Lung microvascular endothelial cell (primary cell): ENCODE results near the gene RIBC2. TPM values are rescaled to one million over a fixed set of nuclear protein-coding genes. Genes with fewer than 3 reads are reported as not detected.
"Not testable (repeated sequence)": the region's sequence is repeated elsewhere in the genome, so short reads cannot be mapped to it uniquely, and the experiment has no call there.

ENCODE experiments used
- DNase-seq, 2 donors: peaks; one replicate each; pipeline versions ENCODE4 v3.0.0 to v3.0.0-alpha.2; 2010; ENCODE audit warnings: low read depth in 2 of 2
- total RNA-seq: library from RNA; depleted of rRNA; stranded (reverse); fragments of >200 nt; gene quantifications from 2 replicates; pipeline ENCODE4 v1.2.1, GENCODE V29; 2014

Gene RIBC2
- 0.20 and 0.22 TPM in 2 replicates for total RNA-seq

GRCh38 chr22:45413368-45414211, at the start of gene RIBC2, which contains the start of gene SMC1B:
Gene RIBC2 (plus strand): TSS chr22:45413693. CDS start chr22:45413887, 194 bp downstream.
Gene SMC1B (minus strand): TSS chr22:45413599. CDS start chr22:45413567, 32 bp downstream.
- peak; percentile 61 to 85 for DNase-seq

GRCh38 chr22:45366713-45367112, 46.8 kb upstream of the RIBC2 start:
- DNase-seq, result no peak

- DNase-seq, result not testable (repeated sequence)
These were observed 39.9 kb upstream of the RIBC2 start for GRCh38 chr22:45373592-45373991.

- no peak for DNase-seq
These were observed 37.5 kb upstream of the RIBC2 start for GRCh38 chr22:45376009-45376408.

GRCh38 chr22:45376703-45377102, 36.8 kb upstream of the RIBC2 start:
- no peak for DNase-seq

- DNase-seq, result no peak
These were observed 32.1 kb upstream of the RIBC2 start for GRCh38 chr22:45381348-45381747.

GRCh38 chr22:45389546-45389945, 23.9 kb upstream of the RIBC2 start:
- DNase-seq, result no peak

GRCh38 chr22:45397806-45398205, 15.7 kb upstream of the RIBC2 start:
- no peak for DNase-seq

- no peak for DNase-seq
These were observed 15.3 kb upstream of the RIBC2 start for GRCh38 chr22:45398214-45398613.

- no peak for DNase-seq
These were observed 13.6 kb upstream of the RIBC2 start for GRCh38 chr22:45399712-45400445.

- DNase-seq, result no peak
These were observed 11.0 kb upstream of the RIBC2 start for GRCh38 chr22:45402466-45402985.

GRCh38 chr22:45407793-45408192, 5.7 kb upstream of the RIBC2 start:
- DNase-seq, result no peak

- DNase-seq, result no peak
These were observed 503 bp upstream of the RIBC2 start for GRCh38 chr22:45413013-45413367.

- no peak for DNase-seq
These were observed 4.7 kb downstream of the RIBC2 start for GRCh38 chr22:45418056-45418769.

- no peak for DNase-seq
These were observed 5.3 kb downstream of the RIBC2 start for GRCh38 chr22:45418770-45419138.

GRCh38 chr22:45420011-45420410, 6.5 kb downstream of the RIBC2 start:
- DNase-seq, result no peak

GRCh38 chr22:45420539-45420938, 7.0 kb downstream of the RIBC2 start:
- DNase-seq, result no peak

GRCh38 chr22:45421349-45422055, 8.0 kb downstream of the RIBC2 start:
- no peak for DNase-seq

- no peak for DNase-seq
These were observed 8.9 kb downstream of the RIBC2 start for GRCh38 chr22:45422237-45422983.

GRCh38 chr22:45423524-45423923, 10.0 kb downstream of the RIBC2 start:
- DNase-seq, result no peak
